Embryonic facial prominence (tissue), 1 donor: ENCODE measurements around the gene HOXD4.
A peak's percentile ranks its signal among the peaks of the same experiment; 100 is the strongest.

ENCODE experiments used
- DNase-seq: peaks from one replicate; pipeline ENCODE4 v3.0.0-alpha.2; 2016; ENCODE audit errors: extremely low spot score

The HOXD4 gene

GRCh38 chr2:176126929-176127773, 24.2 kb upstream of the HOXD4 start:
- DNase-seq = peak; percentile 46

- DNase-seq = no peak
Observed at GRCh38 chr2:176127774-176128072, 23.6 kb upstream of the HOXD4 start.

- no peak for DNase-seq
Observed at GRCh38 chr2:176128172-176128981, 23.0 kb upstream of the HOXD4 start.

- DNase-seq = no peak
Observed at GRCh38 chr2:176128982-176129796, 22.2 kb upstream of the HOXD4 start, which contains the start of gene HOXD8. Gene HOXD8, plus strand, starts transcription at chr2:176129705. Its CDS starts 662 bp downstream, at chr2:176130367.

- DNase-seq = no peak
Observed at GRCh38 chr2:176129813-176130146, 21.6 kb upstream of the HOXD4 start.

- DNase-seq = no peak
Observed at GRCh38 chr2:176130147-176130956, 21.0 kb upstream of the HOXD4 start.

- DNase-seq = no peak
Observed at GRCh38 chr2:176130957-176131847, 20.1 kb upstream of the HOXD4 start.

- DNase-seq = no peak
Observed at GRCh38 chr2:176131848-176132158, 19.5 kb upstream of the HOXD4 start.

GRCh38 chr2:176132205-176133171, 18.9 kb upstream of the HOXD4 start:
- no peak for DNase-seq

- no peak for DNase-seq
Observed at GRCh38 chr2:176133389-176133788, 18.0 kb upstream of the HOXD4 start.

GRCh38 chr2:176134035-176134434, 17.3 kb upstream of the HOXD4 start:
- no peak for DNase-seq

GRCh38 chr2:176135035-176135440, 16.3 kb upstream of the HOXD4 start:
- DNase-seq = no peak

GRCh38 chr2:176136374-176137251, 14.7 kb upstream of the HOXD4 start:
- DNase-seq = no peak

- no peak for DNase-seq
Observed at GRCh38 chr2:176137252-176137580, 14.1 kb upstream of the HOXD4 start.

- no peak for DNase-seq
Observed at GRCh38 chr2:176137906-176138305, 13.4 kb upstream of the HOXD4 start.

GRCh38 chr2:176138526-176138922, 12.8 kb upstream of the HOXD4 start:
- no peak for DNase-seq

GRCh38 chr2:176138923-176139660, 12.3 kb upstream of the HOXD4 start:
- no peak for DNase-seq
